KG1 (cell line): ENCODE measurements around the gene ABI2.
"Not testable (repeated sequence)": the region's sequence is repeated elsewhere in the genome, so short reads cannot be mapped to it uniquely, and the experiment has no call there.

Source experiments
- DNase-seq: peaks from one replicate; lab custom pipeline; 2025; lab: John Stamatoyannopoulos, UW

Gene ABI2

DNA sequence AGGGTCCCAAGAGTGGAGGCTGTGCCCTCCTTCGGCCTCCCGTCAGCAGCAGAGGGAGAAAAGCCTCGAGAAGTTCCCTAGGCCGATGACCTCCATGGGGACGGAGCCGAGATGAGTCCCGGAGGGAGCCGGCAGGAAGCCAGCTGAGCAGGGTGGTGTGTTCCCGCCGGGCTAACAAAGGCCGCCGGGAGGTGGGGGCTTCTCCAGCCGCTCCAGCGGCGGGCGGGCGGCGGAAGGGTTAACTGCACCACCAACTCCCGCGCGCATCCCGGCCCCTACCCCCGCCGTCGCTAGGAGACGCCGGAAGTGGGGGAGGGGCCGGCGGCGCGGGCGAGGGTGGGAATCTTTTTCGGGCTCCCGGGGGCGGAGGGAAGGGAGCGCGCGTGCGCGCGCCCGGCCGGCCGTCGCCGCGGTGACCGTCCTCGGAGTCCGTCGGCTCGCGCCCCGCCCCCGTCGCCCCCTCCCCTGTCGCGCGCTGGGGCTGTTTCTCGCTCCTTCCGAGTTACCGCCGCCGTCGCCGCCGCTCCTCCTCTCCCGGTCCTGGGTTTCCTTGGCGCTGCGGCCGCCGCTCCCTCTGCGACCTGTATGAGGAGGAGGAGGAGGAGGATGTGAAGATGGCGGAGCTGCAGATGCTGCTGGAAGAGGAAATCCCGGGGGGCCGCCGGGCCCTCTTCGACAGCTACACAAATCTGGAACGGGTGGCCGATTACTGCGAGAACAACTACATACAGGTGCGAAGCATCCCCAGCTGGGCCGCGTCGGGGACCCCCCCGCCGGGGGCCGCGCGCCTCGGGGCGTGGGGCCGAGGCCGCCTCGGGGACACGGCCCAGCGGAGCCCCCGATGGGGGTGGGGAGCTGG lies at the start of gene ABI2:
Gene ABI2, plus strand, starts transcription at position 494 of the 859 bp plus-strand sequence. Its CDS starts 121 bp downstream, at position 615.
- no peak for DNase-seq

DNA sequence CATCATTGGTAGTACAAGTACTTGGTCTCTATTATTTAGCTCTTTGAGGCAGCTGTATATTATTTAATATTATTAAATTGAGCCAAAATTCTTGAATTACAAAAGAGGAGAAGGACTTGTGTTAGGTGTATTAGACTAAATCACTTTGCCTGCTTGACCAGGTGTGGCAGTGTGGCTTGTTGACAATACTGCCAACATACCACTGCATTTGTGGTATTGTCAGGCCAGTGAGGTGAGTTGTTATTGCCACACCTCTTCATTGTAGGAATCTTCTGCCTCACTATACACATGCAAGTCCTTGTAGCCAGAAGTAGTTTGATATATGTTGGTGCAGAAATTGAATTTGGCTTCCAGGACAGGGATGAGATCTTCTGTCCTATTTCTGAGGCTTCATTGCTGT lies 48.9 kb upstream of the ABI2 start:
- DNase-seq, result no peak

DNA sequence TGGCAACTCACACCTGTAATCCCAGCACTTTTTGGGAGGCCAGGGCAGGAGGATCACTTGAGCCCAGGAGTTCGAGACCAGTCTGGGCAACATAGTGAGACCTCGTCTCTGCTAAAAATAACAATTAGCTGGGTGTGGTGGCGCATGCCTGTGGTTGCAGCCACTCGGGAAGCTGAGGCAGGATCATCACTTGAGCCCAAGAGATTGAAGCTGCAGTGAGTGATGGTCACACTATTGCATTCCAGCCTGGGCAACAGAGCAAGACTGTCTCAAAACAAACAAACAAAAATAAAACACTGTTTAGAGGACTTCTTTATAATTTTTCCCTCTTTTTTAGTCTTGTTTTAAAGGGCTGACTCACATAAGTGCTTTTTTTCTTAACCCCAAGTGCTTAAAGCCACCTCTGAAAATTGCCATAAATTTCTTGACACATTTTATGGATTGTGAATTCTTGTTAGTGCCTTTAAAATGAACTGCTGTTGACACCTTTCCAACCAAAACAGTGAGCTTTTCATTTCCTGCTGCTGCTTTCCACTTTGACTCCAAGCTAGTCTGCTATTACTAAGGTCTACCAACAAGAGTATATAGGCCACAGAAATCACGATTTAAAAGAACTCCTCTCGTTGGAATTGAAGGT lies 47.6 kb upstream of the ABI2 start:
- DNase-seq, result no peak

DNA sequence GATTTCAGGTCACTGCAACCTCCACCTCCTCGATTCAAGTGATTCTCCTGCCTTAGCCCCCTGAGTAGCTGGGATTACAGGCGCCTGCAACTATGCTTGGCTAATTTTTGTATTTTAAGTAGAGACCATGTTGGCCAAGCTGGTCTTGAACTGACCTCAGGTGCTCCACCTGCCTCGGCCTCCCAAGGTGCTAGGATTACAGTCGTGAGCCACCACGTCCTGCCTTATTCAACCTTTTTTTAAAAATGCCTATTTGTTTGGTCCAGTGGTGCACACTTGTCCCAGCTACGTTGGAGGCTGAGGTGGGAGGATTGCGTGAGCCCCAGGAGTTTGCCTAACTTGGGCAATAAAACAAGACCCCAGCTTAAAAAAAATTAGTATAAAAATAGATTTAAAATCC lies 46.1 kb upstream of the ABI2 start:
- no peak for DNase-seq

DNA sequence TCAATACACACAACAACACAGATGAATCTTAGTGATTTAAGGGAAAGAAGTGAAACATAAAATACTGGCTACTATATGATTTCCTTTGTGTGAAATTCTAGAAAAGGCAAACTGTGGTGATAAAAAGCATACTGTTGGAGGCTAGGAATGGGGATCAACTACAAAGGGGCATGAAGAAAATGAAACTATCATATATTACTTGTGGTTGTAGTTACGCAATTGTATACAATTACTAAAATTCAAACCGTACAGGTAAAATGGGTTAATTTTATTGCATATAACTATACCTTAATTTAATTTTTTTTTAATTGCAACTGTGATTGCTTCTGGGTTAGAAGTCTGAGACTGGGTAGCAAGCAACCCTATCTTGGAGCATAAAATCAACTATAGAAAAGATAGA lies 41.7 kb upstream of the ABI2 start:
- no peak for DNase-seq

DNA sequence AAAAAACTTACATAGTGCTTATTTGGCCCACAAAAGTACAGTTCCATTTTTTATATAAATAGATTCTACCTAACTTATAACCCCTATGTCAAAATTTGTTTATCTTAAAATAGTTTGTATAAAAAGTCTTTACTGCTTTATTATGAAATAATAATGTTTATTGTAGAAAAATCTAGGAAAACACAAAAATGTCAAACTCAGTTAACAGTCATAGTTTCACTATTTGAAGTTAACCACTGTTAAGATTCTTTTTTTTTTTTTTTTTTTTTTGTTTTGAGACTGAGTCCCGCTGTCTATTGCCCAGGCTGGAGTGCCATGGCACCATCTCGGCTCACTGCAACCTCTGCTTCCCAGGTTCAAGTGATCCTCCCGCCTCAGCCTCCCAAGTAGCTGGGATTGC lies 26.5 kb upstream of the ABI2 start:
- no peak for DNase-seq

DNA sequence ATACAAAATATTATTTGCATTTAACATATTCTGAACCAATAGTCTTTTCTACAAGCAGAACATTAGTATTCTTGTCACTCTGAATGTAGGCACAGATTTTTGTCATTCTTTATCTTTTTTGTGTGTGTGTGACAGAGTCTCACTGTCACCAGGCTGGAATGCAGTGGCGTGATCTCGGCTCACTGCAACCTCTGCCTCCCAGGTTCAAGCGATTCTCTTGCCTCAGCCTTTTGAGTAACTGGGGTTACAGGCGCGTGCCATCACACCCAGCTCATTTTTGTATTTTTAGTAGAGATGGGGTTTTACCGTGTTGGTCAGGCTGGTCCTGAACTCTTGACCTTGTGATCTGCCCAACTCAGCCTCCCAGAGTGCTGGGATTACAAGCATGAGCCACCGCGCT lies 25.6 kb upstream of the ABI2 start:
- DNase-seq, result not testable (repeated sequence)

DNA sequence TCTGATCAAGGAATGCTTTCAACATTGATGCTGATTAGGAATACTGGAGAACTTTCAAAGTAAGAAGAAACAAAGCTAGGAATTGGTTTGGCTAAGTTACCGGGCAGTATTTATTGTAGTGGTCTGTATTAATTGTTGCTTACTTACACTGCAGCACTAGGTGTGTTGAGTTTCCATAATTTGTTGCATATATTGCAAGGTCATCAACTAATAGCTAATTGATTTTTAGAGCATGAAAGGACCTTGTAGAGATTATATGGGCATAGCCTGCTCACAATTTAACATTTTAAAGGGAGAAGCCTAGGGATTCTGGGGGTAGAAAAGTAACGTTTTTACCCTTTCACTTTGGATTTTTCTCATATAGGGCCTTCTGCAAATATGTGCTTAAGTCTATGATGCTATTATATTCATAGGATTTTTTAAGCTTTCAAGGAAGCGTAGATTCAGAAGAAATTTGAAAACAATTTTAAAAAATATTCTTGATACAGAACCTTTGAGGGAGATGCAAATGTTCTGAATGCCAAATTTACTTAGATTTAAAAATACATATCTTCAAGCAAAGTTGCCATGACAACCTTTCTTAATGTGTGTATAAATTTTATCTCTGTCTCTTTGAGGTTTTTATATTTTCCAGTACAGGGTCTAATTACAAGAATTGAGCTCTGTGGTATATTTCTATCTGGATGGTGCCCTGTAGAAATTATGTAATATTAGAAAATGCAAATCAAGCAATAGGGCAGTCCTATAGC lies 17.3 kb upstream of the ABI2 start:
- no peak for DNase-seq

DNA sequence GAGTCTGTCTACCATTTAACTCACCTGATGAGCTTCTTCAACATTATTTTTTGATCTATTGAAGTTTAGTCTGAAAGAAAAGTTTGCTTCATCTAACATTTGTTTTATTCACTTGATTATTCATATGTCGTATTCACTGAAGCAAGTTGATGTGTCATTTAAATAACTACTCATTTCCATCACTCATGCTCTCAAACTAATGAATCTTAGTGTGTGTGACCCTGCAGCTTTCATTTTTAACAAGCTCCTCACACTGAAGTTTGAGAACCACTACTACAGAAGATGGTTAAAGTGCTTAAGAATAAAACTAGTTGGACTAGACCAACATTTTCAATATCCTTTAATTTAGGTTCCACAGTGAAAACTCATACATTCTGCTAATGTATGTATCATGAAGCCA lies 1.8 kb upstream of the ABI2 start:
- no peak for DNase-seq

DNA sequence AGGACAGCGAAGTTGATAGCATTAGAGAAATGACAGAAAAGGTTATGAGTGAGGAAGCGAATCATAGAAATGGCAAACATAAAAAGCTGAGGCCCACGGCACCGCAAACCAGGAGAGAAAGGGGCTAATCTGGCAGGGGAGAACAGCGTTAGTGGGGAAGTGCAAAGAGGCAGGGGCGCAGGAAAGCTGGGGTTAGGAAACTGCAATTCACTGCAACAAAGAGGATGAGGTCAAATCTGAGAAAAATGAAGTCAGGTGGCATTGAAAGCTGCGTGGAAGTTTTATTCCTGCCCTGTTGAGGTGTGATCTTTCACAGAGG lies 653 bp upstream of the ABI2 start:
- DNase-seq, result no peak

DNA sequence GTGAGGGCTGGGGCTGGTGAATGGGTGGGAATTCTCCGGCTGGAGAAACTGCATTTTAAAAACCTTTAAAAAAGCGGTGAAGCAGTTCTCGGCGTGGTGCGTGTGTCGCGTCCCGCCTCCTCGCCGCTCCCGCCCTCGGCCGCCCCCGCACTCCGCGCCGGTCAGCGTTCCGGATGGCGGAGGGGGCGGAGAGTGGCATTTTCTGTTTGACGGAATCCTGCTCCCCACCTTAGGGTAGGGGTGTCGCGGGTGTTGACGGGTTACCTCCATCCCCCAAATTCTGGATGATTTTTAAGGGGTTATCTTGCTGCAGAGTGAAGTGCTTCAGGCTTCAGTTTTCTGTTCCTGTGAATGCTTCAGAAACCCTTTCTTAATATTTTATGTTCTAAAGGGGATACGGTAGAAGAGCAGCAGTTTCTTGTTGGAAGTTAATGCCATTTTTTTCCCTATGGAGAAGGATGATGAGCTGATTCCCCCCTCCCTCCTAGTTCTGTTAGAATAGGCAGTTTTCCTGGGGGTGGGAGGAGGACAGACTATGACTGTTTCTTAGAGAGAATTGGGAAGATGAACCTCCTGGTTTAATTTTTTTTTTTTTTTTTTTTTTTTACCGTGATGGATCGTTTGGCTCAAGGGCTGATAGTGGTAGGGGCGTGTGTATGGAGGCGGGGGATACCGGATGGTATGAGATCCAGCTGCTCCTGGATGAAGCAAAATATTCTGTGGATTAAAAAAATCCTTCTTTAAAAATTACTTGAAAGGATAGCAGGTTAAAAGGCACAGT lies 756 bp downstream of the ABI2 start:
- DNase-seq, result no peak

DNA sequence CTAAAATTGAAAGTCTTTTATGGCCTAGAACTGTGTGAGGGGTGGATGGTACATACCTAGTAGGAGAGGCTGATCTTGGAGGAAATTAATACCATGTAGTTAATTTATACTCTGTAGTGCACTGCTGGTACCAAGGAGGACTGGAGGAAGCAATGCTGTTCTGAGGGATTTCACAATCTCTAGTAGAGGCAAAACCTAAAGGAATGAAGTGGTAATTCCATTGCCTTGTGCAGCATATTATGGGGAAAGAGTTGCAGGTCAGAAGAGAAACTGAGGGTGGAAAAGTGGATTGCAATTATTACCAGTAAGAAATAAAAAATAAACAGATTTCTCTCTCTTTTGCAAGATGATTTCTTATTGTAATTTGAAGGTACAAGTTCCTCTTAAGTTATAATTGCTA lies 2.2 kb downstream of the ABI2 start:
- no peak for DNase-seq

DNA sequence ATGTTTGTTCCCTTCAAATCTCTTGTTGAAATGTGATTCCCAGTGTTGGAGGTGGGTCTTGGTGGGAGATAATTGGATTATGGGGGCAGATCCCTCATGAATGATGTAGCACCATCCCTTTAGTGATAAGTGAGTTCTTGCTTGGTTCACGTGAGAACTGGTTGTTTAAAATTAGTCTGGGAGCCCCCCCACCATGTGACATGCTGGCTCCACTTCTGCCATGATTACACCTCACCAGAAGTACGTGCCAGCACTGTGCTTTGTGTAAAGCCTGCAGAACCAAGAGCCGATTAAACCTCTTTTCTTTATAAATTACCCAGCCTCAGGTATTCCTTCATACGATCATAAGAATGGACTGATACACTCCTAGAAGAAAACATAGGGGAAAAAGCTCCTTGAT lies 10.1 kb downstream of the ABI2 start:
- no peak for DNase-seq

DNA sequence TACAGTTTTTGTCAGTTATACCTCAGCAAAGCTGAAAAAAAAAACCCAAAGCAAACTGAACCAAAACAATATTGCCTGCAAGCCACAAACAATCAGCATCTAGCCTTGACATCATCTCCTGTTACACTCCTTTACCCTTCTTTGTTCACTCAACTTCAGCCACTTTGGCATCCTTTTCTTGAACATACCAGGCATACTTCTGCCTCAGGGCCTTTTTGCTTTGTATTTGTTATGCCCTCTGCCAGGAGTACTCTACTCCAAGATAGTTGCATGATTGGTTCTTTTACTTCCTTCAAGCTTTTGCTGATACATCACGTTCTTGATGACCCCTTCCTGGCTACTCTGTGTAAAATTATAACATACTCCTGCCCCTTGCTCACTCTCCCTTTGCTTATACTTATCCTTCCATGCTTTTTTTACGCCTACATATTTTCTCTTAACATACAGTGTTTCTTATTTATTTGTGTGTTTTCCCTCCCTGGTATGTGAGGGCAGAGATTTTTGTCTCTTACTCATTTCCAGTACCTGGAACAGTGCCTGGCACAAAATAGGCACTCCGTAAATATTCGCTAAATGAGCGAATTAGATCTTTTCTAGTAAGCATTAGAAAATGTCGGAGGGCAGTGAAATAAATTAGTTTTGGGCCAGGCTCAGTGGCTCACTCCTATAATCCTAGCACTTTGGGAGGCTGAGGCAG lies 12.7 kb downstream of the ABI2 start:
- DNase-seq, result no peak

DNA sequence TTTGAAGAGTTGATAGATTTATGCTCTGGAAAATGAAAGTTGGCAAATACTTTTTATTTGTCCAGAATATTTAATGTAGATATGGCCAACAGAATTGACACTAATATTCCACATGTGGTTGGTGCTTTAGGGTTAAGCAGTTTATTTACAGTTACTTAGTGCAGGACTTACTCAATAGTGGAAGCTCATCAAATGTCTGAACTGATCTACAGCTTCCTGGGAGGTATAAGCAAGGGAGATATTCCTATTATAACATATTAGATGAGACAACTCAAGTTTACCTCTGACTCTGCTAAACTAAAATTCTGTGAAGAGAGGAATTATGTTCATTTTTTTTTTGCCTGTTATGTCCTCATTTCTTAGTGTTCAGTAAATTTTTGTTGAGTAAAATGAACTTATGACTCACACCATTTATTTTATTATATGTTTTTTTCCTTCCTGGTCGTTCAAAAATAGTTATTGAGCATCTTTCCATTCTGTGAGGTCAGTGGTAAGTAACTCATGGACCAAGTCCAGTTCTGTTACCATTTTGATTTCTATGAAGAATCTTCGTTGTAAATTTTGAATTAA lies 13.6 kb downstream of the ABI2 start:
- no peak for DNase-seq

DNA sequence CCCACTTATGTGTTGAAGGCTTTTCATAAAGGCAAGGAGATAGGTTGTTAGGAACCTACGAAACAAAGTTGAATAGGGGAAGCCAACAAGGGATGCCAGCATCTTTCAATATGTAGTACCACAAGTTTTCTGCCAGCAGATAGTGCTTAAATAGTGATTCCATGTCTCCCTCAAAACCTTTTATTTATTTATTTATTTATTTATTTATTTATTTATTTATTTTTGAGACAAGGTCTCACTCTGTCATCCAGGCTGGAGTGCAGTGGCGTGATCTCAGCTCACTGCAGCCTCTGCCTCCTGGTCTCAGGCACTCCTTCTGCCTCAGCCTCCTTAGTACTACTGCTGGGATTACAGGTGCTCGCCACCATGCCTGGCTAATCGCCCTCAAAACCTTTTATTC lies 14.2 kb downstream of the ABI2 start:
- DNase-seq, result not testable (repeated sequence)

DNA sequence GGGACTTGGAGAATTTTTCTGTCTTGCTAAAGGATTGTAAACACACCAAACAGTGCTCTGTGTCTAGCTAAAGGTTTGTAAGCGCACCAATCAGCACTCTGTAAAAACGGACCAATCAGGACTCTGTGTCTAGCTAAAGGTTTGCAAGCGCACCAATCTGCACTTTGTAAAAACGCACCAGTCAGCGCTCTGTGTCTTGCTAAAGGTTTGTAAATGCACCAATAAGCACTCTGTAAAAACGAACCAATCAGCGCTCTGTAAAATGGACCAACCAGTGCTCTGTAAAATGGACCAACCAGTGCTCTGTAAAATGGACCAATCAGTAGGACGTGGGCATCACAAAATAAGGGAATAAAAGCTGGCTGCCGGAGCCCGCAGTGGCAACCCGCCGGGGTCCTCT lies 16.5 kb downstream of the ABI2 start:
- DNase-seq, result no peak

DNA sequence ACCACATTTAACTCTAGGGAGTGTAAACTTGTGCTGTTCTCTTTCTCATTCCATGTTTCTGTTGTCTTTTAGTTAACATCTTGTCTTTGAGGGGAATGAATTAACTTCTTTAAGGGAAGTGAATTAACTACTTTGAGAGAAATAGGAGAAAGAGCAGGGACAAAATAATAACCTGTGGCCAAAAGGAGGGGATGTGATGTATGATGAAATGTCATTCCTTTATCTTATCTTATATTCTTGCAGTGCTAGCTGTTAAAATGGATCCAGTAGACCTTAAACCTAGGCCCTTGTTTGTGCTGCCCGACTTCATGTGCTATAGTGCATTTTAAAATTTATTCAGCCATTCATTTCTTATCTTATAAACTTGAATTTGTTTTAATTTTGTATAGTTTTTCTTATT lies 18.4 kb downstream of the ABI2 start:
- DNase-seq, result no peak

DNA sequence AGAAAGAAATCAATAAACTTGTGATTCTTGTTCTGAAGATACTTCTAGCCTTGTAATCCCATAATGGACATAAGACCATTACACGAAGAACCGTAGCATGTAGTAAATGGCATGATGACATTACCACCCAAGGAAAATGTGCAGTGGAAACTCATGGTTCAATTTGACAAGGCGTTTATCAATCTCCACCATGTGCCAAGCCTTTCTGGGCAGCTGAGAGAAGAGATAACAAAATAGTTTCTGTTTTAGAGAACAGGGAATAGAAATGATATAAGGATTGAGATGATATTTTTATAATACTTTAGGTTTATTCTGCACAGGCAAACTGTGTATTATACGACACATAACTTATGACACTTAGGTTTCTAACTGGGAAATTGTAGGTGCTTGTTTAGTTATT lies 19.2 kb downstream of the ABI2 start:
- no peak for DNase-seq

DNA sequence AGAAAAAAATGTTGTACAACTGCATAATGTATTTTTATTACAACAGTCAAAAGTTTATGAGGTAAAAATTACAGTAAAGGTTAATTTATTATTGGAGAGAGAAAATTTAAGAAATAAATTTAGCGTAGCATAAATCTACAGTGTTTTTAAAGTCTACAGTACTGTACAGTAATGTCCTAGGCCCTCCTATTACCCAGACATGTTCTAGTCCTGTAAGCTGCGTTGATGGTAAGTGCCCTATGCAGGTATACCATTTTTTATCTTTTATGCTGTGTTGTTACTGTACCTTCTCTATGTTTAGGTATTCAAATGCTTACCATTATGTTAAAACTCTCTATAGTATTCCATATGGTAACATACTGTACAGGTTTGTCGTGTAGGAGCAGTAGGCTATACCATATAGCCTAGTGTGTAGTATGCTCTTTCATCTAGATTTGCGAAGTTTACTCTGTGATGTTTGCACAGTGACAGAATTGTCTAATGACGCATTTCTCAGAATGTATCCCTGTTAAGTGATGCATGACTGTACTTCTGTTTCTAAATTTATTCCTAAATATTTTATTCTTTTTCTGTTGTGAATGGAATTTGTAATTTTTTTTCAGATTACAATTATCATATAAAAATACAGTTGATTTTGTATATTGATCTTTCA lies 24.5 kb downstream of the ABI2 start:
- DNase-seq, result no peak

DNA sequence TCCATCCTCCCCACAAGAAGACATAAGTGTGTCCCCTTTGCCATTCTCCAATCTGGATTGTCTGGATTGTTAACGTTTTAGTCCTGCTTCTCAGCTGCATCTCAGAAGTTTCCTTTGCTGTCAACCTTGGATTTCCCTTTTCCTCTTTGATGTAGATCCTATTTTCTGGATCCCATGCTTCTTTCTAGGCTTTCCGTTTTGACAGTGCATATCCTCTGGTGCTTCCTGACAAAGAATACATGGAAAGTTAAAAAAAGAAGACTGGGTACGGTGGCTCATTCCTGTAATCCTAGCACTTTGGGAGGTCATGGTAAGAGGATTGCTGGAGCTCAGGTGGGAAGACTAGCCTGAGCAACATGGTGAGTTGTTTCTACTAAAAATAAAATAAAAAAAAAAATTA lies 26.8 kb downstream of the ABI2 start:
- no peak for DNase-seq
